ENCODE data around the gene RNASEH2C.
"Not testable (repeated sequence)": the region's sequence is repeated elsewhere in the genome, so short reads cannot be mapped to it uniquely, and the experiment has no call there.

The RNASEH2C gene

DNA sequence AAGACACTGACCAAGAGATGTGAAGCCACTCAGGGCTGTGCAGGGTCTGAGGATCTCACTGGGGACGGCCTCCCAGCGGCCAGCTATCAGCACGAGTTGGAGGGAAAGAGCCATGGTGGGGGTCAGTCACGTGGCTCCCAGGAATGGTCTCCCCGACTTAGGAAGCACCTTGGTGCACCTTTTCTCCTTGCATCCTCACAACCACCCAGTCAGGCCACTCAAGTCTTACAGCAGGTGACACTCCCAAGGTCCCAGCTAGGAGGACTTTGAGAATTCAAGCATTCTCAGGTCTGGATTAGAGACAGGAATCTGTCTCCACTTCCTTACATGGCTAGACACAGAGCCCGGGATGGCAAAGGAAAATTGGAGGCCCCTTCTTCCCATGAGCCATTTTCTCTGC lies 2.7 kb downstream of the RNASEH2C start:
- no peak for DNase-seq (ENCODE audit: low read depth in 2 of 2)

- no peak for DNase-seq (ENCODE audit: low read depth in 2 of 2)
Observed at GRCh38 chr11:65716774-65717405, 3.7 kb downstream of the RNASEH2C start.

DNA sequence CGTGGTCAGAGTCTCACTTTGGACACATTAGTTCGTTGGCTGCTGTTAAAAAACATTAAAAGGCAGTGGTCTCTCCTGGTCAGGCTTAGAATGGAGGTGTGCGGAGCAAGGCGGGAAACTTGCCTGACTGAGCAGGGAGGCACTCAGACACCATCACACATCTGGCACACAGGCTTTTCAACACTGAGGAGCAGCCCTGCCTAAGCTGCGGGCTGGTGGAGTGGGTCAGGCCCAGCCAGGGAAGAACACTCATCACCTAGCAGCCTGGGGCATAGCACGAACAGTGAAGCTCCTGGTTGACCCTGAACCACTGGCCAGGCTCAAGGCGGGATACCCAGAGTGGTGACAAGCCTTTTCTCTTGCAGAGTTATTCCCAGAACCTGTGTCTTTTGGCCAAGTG lies 4.3 kb downstream of the RNASEH2C start:
- DNase-seq (ENCODE audit: low read depth in 2 of 2): no peak

DNA sequence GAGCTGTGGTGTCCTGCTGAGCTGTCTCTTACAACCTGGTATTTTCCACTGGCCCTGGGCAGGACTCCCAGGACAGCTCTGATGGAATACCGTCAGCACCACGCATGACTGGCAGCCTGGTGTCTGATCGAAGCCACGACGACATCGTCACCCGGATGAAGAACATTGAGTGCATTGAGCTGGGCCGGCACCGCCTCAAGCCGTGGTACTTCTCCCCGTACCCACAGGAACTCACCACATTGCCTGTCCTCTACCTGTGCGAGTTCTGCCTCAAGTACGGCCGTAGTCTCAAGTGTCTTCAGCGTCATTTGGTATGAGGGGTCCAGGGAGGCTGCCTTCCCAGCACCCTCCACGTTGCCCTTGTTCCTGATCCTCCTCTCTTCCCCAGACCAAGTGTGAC lies 6.2 kb downstream of the RNASEH2C start:
- no peak for DNase-seq (ENCODE audit: low read depth in 2 of 2)

DNA sequence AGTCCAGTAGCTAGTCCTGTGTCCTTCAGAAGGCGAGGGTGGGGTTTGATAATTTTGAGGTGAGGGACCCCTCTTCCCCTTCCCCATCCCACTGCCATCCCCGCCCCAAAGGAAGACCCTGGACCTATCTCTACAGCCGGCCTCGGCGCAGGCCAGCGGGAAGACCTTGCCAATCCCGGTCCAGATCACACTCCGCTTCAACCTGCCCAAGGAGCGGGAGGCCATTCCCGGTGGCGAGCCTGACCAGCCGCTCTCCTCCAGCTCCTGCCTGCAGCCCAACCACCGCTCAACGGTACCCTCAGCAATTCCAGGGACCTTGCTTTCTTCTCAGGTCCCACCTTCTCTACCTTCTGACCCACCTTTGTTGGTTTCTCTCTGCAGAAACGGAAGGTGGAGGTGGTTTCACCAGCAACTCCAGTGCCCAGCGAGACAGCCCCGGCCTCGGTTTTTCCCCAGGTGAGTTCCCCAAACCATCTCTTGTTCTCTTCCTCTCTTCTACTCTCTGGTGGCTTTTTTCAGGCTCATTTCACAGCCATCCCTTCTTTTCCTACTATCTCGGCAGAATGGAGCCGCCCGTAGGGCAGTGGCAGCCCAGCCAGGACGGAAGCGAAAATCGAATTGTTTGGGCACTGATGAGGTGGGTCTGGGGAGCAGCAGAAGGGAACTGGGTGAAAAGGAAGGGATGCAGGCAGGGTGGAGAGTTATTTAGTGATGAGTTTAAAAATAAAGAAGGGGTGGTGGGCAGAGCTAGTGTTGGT lies 7.2 kb downstream of the RNASEH2C start:
- no peak for DNase-seq (ENCODE audit: low read depth in 2 of 2)

DNA sequence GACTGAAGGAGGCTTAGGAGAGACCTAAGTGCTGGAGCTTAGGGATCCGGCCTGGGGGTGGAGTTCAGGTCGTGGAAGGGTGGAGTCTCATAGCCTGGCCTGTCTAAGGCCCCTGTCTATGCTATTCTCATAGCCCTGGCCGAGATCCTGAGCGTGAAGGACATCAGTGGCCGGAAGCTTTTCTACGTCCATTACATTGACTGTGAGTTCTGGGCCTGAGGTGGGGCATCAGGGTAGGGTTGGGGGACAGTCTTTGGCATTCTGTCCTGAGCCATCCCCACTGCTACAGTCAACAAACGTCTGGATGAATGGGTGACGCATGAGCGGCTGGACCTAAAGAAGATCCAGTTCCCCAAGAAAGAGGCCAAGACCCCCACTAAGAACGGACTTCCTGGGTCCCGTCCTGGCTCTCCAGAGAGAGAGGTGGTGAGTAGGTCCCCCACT lies 7.9 kb downstream of the RNASEH2C start:
- no peak for DNase-seq (ENCODE audit: low read depth in 2 of 2)

GRCh38 chr11:65711785-65712632 lies 8.6 kb downstream of the RNASEH2C start, which contains the start of gene KAT5:
KAT5 (plus strand) TSS chr11:65712252; CDS start chr11:65712268, 16 bp downstream.
- peak; percentile 94 to 97 for DNase-seq (ENCODE audit: low read depth in 2 of 2)

DNA sequence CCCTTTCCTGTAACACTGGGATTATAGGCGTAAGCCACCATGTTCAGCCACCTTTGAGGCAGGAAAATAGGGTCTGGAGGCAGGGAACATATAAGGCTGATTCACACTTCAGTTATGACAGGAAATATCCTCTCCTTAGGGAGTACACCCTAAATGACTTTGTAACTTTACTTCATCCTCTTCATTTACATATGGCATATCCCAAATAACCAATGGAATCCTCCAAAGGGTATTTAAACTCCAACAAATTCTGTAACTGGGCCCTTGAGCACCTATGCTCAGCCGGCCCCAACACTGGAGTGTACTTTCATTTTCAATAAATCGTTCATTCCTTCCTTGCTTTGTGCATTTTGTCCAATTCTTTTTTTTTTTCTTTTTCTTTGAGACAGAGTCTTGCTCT lies 10.2 kb downstream of the RNASEH2C start:
- no peak for DNase-seq (ENCODE audit: low read depth in 2 of 2)

- DNase-seq (ENCODE audit: low read depth in 2 of 2): no peak
Observed at GRCh38 chr11:65709661-65710060, 10.9 kb downstream of the RNASEH2C start.

DNA sequence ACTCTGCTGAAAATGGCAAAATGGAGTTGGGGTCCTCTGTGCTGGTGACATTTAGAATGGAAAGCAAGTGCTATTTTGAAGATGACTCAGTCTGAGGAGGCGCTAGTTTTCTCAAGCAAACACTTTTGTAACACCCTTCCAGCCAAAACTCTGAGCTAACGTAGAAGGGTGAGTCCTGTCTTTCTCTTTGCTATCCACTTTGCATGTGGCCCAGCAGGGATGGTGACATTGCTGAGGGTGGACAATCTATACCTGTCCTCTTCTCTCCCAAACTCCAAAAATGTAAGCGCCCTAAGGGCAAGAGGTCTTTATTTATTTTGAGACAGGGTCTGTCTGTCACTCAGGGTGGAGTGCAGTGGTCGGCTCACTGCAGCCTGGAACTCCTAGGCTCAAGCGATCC lies 12.1 kb downstream of the RNASEH2C start:
- DNase-seq (ENCODE audit: low read depth in 2 of 2): no peak

- not testable (repeated sequence) for DNase-seq (ENCODE audit: low read depth in 2 of 2)
Observed at GRCh38 chr11:65707002-65707401, 13.6 kb downstream of the RNASEH2C start.

GRCh38 chr11:65706303-65706763 lies 14.3 kb downstream of the RNASEH2C start:
- DNase-seq (ENCODE audit: low read depth in 2 of 2): peak; percentile 57 to 59

DNA sequence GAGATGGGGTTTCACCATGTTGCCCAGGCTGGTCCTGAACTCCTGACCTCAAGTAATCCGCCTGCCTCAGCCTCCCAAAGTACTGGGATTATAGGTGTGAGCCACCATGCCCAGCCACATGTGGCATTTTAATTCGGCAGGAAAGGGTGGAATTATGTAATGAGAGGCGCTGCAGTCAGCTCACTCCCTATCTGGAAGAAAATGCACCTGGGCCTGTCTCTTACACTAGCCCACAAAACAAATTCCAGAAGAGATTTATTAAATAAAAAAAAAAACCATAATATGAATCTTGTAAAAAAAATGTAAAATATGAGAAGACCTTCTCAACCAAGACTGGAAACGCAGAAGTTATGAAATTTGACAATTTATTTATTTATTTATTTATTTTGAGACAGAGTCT lies 16.8 kb downstream of the RNASEH2C start:
- DNase-seq (ENCODE audit: low read depth in 2 of 2): no peak

DNA sequence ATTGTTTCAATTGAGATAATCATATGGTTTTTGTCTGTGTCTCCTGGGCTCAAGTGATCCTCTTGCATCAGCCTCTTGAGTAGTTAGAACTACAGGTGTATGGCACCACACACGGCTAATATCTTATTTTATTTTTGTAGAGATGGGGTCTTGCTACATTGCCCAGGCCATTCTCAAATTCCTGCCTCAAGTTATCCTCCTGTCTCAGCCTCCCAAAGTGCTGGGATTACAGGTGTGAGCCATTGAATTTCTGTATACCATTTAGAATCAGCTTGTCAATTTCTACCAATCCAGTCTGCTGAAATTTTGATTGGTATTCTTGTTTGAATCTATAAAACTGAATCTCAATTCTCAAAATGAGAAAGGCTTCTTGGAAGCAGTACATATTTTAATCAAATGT lies 18.9 kb downstream of the RNASEH2C start:
- no peak for DNase-seq (ENCODE audit: low read depth in 2 of 2)

GRCh38 chr11:65700399-65700798 lies 20.2 kb downstream of the RNASEH2C start:
- no peak for DNase-seq (ENCODE audit: low read depth in 2 of 2)

DNA sequence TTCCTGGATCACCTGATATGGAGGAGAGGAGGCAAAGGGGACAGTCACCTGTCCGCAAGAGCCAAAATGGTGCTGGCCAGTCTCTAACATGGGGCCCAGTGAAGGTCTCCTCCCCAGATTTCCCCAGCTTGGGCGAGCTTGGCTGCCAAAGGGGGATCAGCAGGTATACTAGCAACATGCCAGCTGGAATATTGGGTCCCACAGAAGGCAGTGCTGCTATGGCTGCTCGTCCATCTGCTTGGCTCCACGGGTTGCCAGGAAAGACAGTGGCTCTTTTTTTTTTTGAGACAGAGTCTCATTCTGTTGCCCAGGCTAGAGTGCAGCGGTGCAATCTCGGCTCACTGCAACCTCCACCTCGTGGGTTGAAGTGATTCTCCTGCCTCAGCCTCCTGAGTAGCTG lies 21.3 kb downstream of the RNASEH2C start:
- DNase-seq (ENCODE audit: low read depth in 2 of 2): no peak

- DNase-seq (ENCODE audit: low read depth in 2 of 2): no peak
Observed at GRCh38 chr11:65698205-65698604, 22.4 kb downstream of the RNASEH2C start.

DNA sequence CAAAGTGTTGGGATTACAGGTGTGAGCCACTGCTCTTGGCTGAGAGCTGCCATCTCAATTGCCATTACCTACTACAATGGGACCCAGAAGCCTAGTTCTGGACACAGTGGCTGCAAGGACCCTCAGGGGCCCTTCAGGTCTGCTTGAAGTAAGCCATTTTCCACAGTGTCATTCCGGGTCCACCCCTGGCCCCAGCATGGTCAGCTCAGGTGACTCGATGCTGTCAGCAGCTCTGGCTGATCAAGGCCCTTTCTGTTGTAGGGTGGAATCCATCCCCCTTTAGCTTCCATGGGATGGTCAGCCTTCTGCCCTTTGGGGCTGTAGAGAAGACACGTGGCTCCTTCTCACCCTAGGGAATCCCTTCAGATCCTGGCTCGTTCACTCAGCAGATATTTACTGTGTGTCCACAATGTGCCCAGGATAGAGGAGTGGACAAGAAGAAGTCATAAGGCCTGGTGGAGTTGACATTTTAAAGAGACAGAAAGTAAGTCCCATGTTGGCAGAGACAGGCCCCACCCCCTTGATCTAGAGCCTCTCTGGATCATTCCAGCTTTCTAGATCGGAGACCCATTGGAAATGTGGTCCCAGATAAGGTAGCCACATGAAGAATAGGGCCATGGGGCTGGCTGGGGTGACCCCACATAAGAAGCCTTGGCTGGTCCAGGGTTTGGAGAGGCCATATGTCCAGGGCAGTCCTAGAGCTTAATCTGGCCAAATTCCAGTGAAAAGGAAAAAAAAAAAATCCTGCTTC lies 23.6 kb downstream of the RNASEH2C start:
- DNase-seq (ENCODE audit: low read depth in 2 of 2): no peak

GRCh38 chr11:65695459-65696241 lies 24.9 kb downstream of the RNASEH2C start:
- no peak for DNase-seq (ENCODE audit: low read depth in 2 of 2)

GRCh38 chr11:65692367-65692766 lies 28.2 kb downstream of the RNASEH2C start:
- no peak for DNase-seq (ENCODE audit: low read depth in 2 of 2)

GRCh38 chr11:65691847-65692246 lies 28.8 kb downstream of the RNASEH2C start:
- not testable (repeated sequence) for DNase-seq (ENCODE audit: low read depth in 2 of 2)

All from activated CD8-positive, alpha-beta memory T cell treated with anti-CD3 and anti-CD28 coated beads for 4 hours (primary cell).